Kidney (tissue), 14 donors: Measurements from ENCODE around the gene PPP2R5A. TPM values are rescaled to one million over a fixed set of nuclear protein-coding genes. Genes with fewer than 3 reads are reported as not detected.

Experiments
- DNase-seq, 5 donors: peaks; one replicate each; pipeline ENCODE4 v3.0.0-alpha.2; 2013 to 2020
- FAIRE-seq: peaks from 2 replicates; lab custom pipeline; 2012; peaks lifted over from hg19 to GRCh38; lab: Jason Lieb, UNC
- H3K27ac ChIP-seq, 2 donors: one replicate each; pipeline ENCODE4 v1.7.0; 2013; ENCODE audit warnings: low read depth in 2 of 2, low read length in 2 of 2, inconsistent platforms in 1 of 2
- H3K27me3 ChIP-seq: one replicate; pipeline ENCODE4 v1.7.1; 2013; ENCODE audit warnings: low read length, inconsistent platforms; ENCODE audit not compliant: control insufficient read depth, insufficient read depth
- H3K36me3 ChIP-seq, 3 donors: one replicate each; pipeline versions ENCODE4 v1.7.0 to v1.7.1; 2013; ENCODE audit warnings: low read length in 3 of 3, control low read depth in 1 of 3, inconsistent platforms in 1 of 3; ENCODE audit not compliant: insufficient read depth in 3 of 3, control insufficient read depth in 2 of 3
- H3K4me1 ChIP-seq, 3 donors: one replicate each; pipeline versions ENCODE4 v1.7.0 to v1.7.1; 2013; ENCODE audit warnings: low read length in 3 of 3, inconsistent platforms in 1 of 3, low read depth in 1 of 3; ENCODE audit not compliant: control insufficient read depth in 2 of 3, insufficient read depth in 2 of 3
- H3K4me3 ChIP-seq, 3 donors: one replicate each; pipeline versions ENCODE4 v1.7.0 to v1.8.1; 2013; ENCODE audit warnings: low read length in 3 of 3, control low read depth in 1 of 3, inconsistent platforms in 1 of 3
- H3K9ac ChIP-seq, 3 donors: one replicate each; pipeline versions ENCODE4 v1.7.0 to v1.7.1; 2013; ENCODE audit warnings: low read length in 3 of 3, control low read depth in 1 of 3, inconsistent platforms in 1 of 3
- H3K9me3 ChIP-seq, 3 donors: one replicate each; pipeline versions ENCODE4 v1.7.0 to v1.7.1; 2013; ENCODE audit warnings: low read length in 3 of 3, control low read depth in 1 of 3, inconsistent platforms in 1 of 3; ENCODE audit not compliant: control insufficient read depth in 2 of 3, insufficient read depth in 1 of 3
- CTCF ChIP-seq: IDR thresholded peaks from 3 replicates; pipeline ENCODE4 v1.5.1; 2012; ENCODE audit warnings: mild to moderate bottlenecking, moderate library complexity, borderline replicate concordance; ENCODE audit not compliant: insufficient read depth; ENCODE audit errors: extremely low read depth
- intact Hi-C: fragments of 100-400 bp; cut with DNase I; formaldehyde crosslinking; loops from one replicate; pipeline ENCODE4 v1.11.1; 2022
- polyA plus RNA-seq: library from polyadenylated mRNA; stranded (reverse); fragments of 350-450 nt; fragmentation: Illumina TruSeq; extraction: RNeasy Lipid Tissue Mini Kit (QIAGEN cat#74804); gene quantifications from one replicate; pipeline ENCODE4 v1.2.3, GENCODE V29; 2014; ENCODE audit warnings: low read depth, low replicate concordance; ENCODE audit not compliant: insufficient read depth
- total RNA-seq: library from RNA; stranded (reverse); fragmentation: NEBNext Ultra II Directional; extraction: Animal tissue kit (Norgen Biotek cat#: 25700); gene quantifications from one replicate; pipeline ENCODE4 v1.2.1, GENCODE V29; 2021
- donor health status: control.
- donor health status: control.
- donor health status: control.
- donor health status: control.
- donor health status: control.
- donor health status: DM: yes; HTN: yes; CAD: no.
- donor health status: Normal renal cell carcinoma (clear cell type).

The PPP2R5A gene
- total and polyA plus RNA-seq, 2 donors from 2014 or later, result 36.6 to 67.3 TPM

GRCh38 chr1:212311836-212312497 is 26.8 kb downstream of the PPP2R5A start:
- Histone ChIP-seq H3K27ac (no peak overlapping the region), H3K27me3 (no peaks in the 10 kb centered on the region), H3K4me1 (peaks cover 0 to 4% (median 0%) of the 10 kb centered on the region in 3 donors), H3K9me3 (no peaks in the 10 kb centered on the region), H3K36me3 (no peaks in the 10 kb centered on the region), H3K9ac (no peak overlapping the region), H3K4me3 (no peak overlapping the region)
- FAIRE-seq (no peak), DNase-seq (no peak)
- intact Hi-C loops, result no loop called here
- TF ChIP-seq CTCF, result no peak

- H3K4me1 ChIP-seq, result peaks cover 0 to 4% (median 0%) of the 10 kb centered on the region in 3 donors
- intact Hi-C loops, result no loop called here
- H3K9ac ChIP-seq, result no peak overlapping the region
- FAIRE-seq (no peak), DNase-seq (no peak)
- no peaks in the 10 kb centered on the region for H3K36me3 ChIP-seq
- no peak overlapping the region for H3K27ac ChIP-seq
- no peak for TF ChIP-seq CTCF
- no peaks in the 10 kb centered on the region for H3K9me3 ChIP-seq
- no peaks in the 10 kb centered on the region for H3K27me3 ChIP-seq
- no peak overlapping the region for H3K4me3 ChIP-seq
Observed at GRCh38 chr1:212313616-212314015, 28.4 kb downstream of the PPP2R5A start.

- no peak for FAIRE-seq
- Histone ChIP-seq H3K36me3 (no peaks in the 10 kb centered on the region), H3K27me3 (no peaks in the 10 kb centered on the region), H3K4me1 (peaks cover 0 to 4% (median 0%) of the 10 kb centered on the region in 3 donors), H3K9ac (no peak overlapping the region), H3K27ac (no peak overlapping the region), H3K9me3 (no peaks in the 10 kb centered on the region), H3K4me3 (no peak overlapping the region)
- TF ChIP-seq CTCF, result no peak
- DNase-seq, result no peak
- intact Hi-C loops, result no loop called here
Observed at GRCh38 chr1:212315184-212315583, 30.0 kb downstream of the PPP2R5A start.
